IMR-90 (cell line): ENCODE measurements around the gene RANBP10. TPM values are rescaled to one million over a fixed set of nuclear protein-coding genes. Genes with fewer than 3 reads are reported as not detected.

Source experiments
- ATAC-seq: fragments of 200-7000 bp; cut with Tn5 transposase; 2 replicates; pipeline ENCODE4 v1.9.1; 2020; ENCODE audit warnings: low read depth, mild to moderate bottlenecking, moderate library complexity
- BruUV-seq: library from RNA; stranded (reverse); fragments of 400-500 nt; replicated peaks from 2 replicates; lab custom pipeline; 2021; lab: Mats Ljungman, UMichigan
- CTCF ChIA-PET: fragments of 300-600 bp; formaldehyde crosslinking; extraction: SDS; loops from one replicate; lab custom pipeline; 2021; ENCODE audit warnings: antibody characterized with exemption; lab: Yijun Ruan, JAX
- POLR2A ChIA-PET: fragments of 300-600 bp; sonication (Branson Sonifier 250); formaldehyde crosslinking; loops from one replicate; lab custom pipeline; 2022; ENCODE audit warnings: antibody characterized with exemption; ENCODE audit not compliant: unreplicated experiment; lab: Charles Lee
- DNase-seq: peaks from one replicate; pipeline ENCODE4 v3.0.0; 2013
- H2AFZ ChIP-seq: replicated peaks from 2 replicates; pipeline ENCODE3; 2013; ENCODE audit warnings: low read length, mild to moderate bottlenecking; ENCODE audit not compliant: poor library complexity
- H2AK5ac ChIP-seq: 2 replicates; pipeline ENCODE4 v1.6.1; 2013; ENCODE audit warnings: low read depth, low read length, inconsistent platforms
- H2AK9ac ChIP-seq: replicated peaks from 2 replicates; pipeline ENCODE3; 2013; ENCODE audit warnings: mild to moderate bottlenecking, low read depth, low read length, moderate library complexity; ENCODE audit not compliant: poor library complexity
- H2BK120ac ChIP-seq: 2 replicates; pipeline ENCODE4 v1.6.1; 2013; ENCODE audit warnings: low read depth, low read length, inconsistent platforms
- H2BK15ac ChIP-seq: 3 replicates; pipeline ENCODE4 v1.6.1; 2013; ENCODE audit warnings: low read depth, low read length, inconsistent platforms
- H2BK20ac ChIP-seq: 2 replicates; pipeline ENCODE4 v1.6.1; 2013; ENCODE audit warnings: low read depth, mild to moderate bottlenecking, inconsistent platforms, low read length, moderate library complexity
- H2BK5ac ChIP-seq: 2 replicates; pipeline ENCODE4 v1.6.1; 2013; ENCODE audit warnings: mild to moderate bottlenecking, low read depth, low read length, inconsistent platforms; ENCODE audit not compliant: poor library complexity, severe bottlenecking
- H3K14ac ChIP-seq: replicated peaks from 2 replicates; pipeline ENCODE4 v1.6.1; 2013; ENCODE audit warnings: low read depth, low read length, inconsistent platforms
- H3K18ac ChIP-seq: 2 replicates; pipeline ENCODE4 v1.6.1; 2013; ENCODE audit warnings: low read depth, low read length, control low read depth
- H3K23ac ChIP-seq: 2 replicates; pipeline ENCODE4 v1.6.1; 2013; ENCODE audit warnings: low read depth, low read length, inconsistent platforms
- H3K27ac ChIP-seq: 2 replicates; pipeline ENCODE4 v1.5.1; 2013; ENCODE audit warnings: mild to moderate bottlenecking, control low read depth, low read length; ENCODE audit not compliant: insufficient read depth
- H3K27me3 ChIP-seq: 2 replicates; pipeline ENCODE4 v1.6.1; 2013; ENCODE audit warnings: low read length; ENCODE audit not compliant: control insufficient read depth, insufficient read depth
- H3K36me3 ChIP-seq: 2 replicates; pipeline ENCODE4 v1.6.1; 2013; ENCODE audit warnings: low read length, mixed read lengths; ENCODE audit not compliant: control insufficient read depth, insufficient read depth
- H3K4ac ChIP-seq: 2 replicates; pipeline ENCODE4 v1.6.1; 2013; ENCODE audit warnings: low read depth, low read length, inconsistent platforms
- H3K4me1 ChIP-seq: 2 replicates; pipeline ENCODE4 v1.6.1; 2013; ENCODE audit warnings: low read length, mixed read lengths; ENCODE audit not compliant: control insufficient read depth, insufficient read depth
- H3K4me2 ChIP-seq: 2 replicates; pipeline ENCODE4 v1.6.1; 2013; ENCODE audit warnings: low read depth, mild to moderate bottlenecking, control low read depth, low read length, moderate library complexity
- H3K4me3 ChIP-seq: 2 replicates; pipeline ENCODE4 v1.5.1; 2013; ENCODE audit warnings: low read depth, mild to moderate bottlenecking, control low read depth, low read length, moderate library complexity; ENCODE audit not compliant: insufficient read depth
- H3K56ac ChIP-seq: 2 replicates; pipeline ENCODE4 v1.6.1; 2013; ENCODE audit warnings: low read length, inconsistent platforms; ENCODE audit not compliant: insufficient read depth; ENCODE audit errors: extremely low read depth
- H3K79me1 ChIP-seq, 2 experiments: 2 replicates each; pipeline ENCODE4 v1.6.1; 2013; ENCODE audit warnings: low read length in 2 of 2, inconsistent platforms in 1 of 2, low read depth in 1 of 2
- H3K9ac ChIP-seq: 2 replicates; pipeline ENCODE4 v1.6.1; 2013; ENCODE audit warnings: low read depth, low read length, control low read depth
- H3K9me1 ChIP-seq: 2 replicates; pipeline ENCODE4 v1.6.1; 2013; ENCODE audit warnings: low read length, inconsistent platforms; ENCODE audit not compliant: insufficient read depth
- H3K9me3 ChIP-seq: 2 replicates; pipeline ENCODE4 v1.6.1; 2013; ENCODE audit warnings: low read length; ENCODE audit not compliant: control insufficient read depth, insufficient read depth
- H4K20me1 ChIP-seq: 2 replicates; pipeline ENCODE4 v1.6.1; 2013; ENCODE audit warnings: low read length, inconsistent platforms; ENCODE audit not compliant: insufficient read depth
- H4K5ac ChIP-seq: 2 replicates; pipeline ENCODE4 v1.6.1; 2013; ENCODE audit warnings: mild to moderate bottlenecking, low read depth, low read length, control low read depth
- H4K8ac ChIP-seq, 2 experiments: 2 replicates each; pipeline ENCODE4 v1.6.1; 2013; ENCODE audit warnings: low read depth in 2 of 2, low read length in 2 of 2, control low read depth in 1 of 2, inconsistent platforms in 1 of 2
- H4K91ac ChIP-seq: 2 replicates; pipeline ENCODE4 v1.6.1; 2013; ENCODE audit warnings: low read depth, low read length, inconsistent platforms; ENCODE audit not compliant: insufficient read depth
- BHLHE40 ChIP-seq: fragments of 150-350 bp; IDR thresholded peaks from 2 replicates; pipeline ENCODE4 v1.6.1; 2016; ENCODE audit warnings: mild to moderate bottlenecking, low read depth, low read length
- CEBPB ChIP-seq: IDR thresholded peaks from 2 replicates; pipeline ENCODE4 v1.6.1; 2012; ENCODE audit warnings: low read depth, low read length, improper control_type of control experiment
- CHD1 ChIP-seq: IDR thresholded peaks from 2 replicates; pipeline ENCODE4 v1.6.1; 2012; ENCODE audit warnings: low read depth, low read length, improper control_type of control experiment
- FOS ChIP-seq: fragments of 150-350 bp; IDR thresholded peaks from 2 replicates; pipeline ENCODE4 v1.6.1; 2016; ENCODE audit warnings: low read depth, low read length
- MAFK ChIP-seq: IDR thresholded peaks from 2 replicates; pipeline ENCODE4 v1.6.1; 2012; ENCODE audit warnings: low read depth, low read length, improper control_type of control experiment
- MAZ ChIP-seq: IDR thresholded peaks from 2 replicates; pipeline ENCODE4 v1.6.1; 2012; ENCODE audit warnings: low read depth, mild to moderate bottlenecking, low read length, improper control_type of control experiment, moderate library complexity, borderline replicate concordance
- MXI1 ChIP-seq: IDR thresholded peaks from 2 replicates; pipeline ENCODE4 v1.6.1; 2012; ENCODE audit warnings: low read depth, mild to moderate bottlenecking, low read length, moderate library complexity, borderline replicate concordance
- NFE2L2 ChIP-seq: fragments of 150-350 bp; IDR thresholded peaks from 2 replicates; pipeline ENCODE4 v1.6.1; 2016; ENCODE audit warnings: low read depth, mild to moderate bottlenecking, low read length
- POLR2A ChIP-seq: IDR thresholded peaks from 2 replicates; pipeline ENCODE4 v1.6.1; 2012; ENCODE audit warnings: mild to moderate bottlenecking, low read depth, low read length
- RAD21 ChIP-seq: IDR thresholded peaks from 2 replicates; pipeline ENCODE4 v1.6.1; 2012; ENCODE audit warnings: low read length, improper control_type of control experiment
- RCOR1 ChIP-seq: IDR thresholded peaks from 2 replicates; pipeline ENCODE4 v1.6.1; 2012; ENCODE audit warnings: mild to moderate bottlenecking, low read length, improper control_type of control experiment; ENCODE audit not compliant: insufficient replicate concordance
- RFX5 ChIP-seq: IDR thresholded peaks from 2 replicates; pipeline ENCODE4 v1.8.0; 2012; ENCODE audit warnings: low read depth, mild to moderate bottlenecking, low read length, moderate library complexity
- SMC3 ChIP-seq: fragments of 150-350 bp; IDR thresholded peaks from 2 replicates; pipeline ENCODE4 v1.6.1; 2016; ENCODE audit warnings: low read depth, mild to moderate bottlenecking, antibody characterized with exemption, low read length, moderate library complexity
- WGBS, 2 experiments: methylation state at CpG; one replicate each; pipeline versions ENCODE4 v1.1.5 to v1.1.7; 2013; ENCODE audit warnings: missing lambda C conversion rate in 2 of 2; ENCODE audit not compliant: insufficient read length in 1 of 2; ENCODE audit errors: extremely low coverage in 2 of 2; 5-methylcytosine and 5-hydroxymethylcytosine counted together
- dilution Hi-C: fragments of 300-500 bp; cut with HindIII; formaldehyde crosslinking; loops from one replicate; pipeline ENCODE4 v1.14.3; 2018; ENCODE audit warnings: low sequenced_read_pairs; ENCODE audit not compliant: unreplicated experiment
- in situ Hi-C: fragments of 300-500 bp; cut with MboI; formaldehyde crosslinking; loops from 3 replicates; pipeline ENCODE4 v1.14.3; 2019; ENCODE audit warnings: low sequenced_read_pairs, inconsistent platforms, mixed read lengths
- intact Hi-C: fragments of 100-400 bp; cut with micrococcal nuclease; formaldehyde crosslinking; loops from 2 replicates; pipeline ENCODE4 v1.10.0; 2022
- polyA plus RNA-seq, 3 experiments: library from polyadenylated mRNA; depleted of rRNA; stranded (reverse); fragments of >200 nt; gene quantifications; 2 replicates each; pipeline ENCODE4 v1.2.3, GENCODE V29; 2012; ENCODE audit warnings: low replicate concordance in 1 of 3
- total RNA-seq: library from RNA; depleted of rRNA; stranded (reverse); fragments of >200 nt; gene quantifications from 2 replicates; pipeline ENCODE4 v1.2.3, GENCODE V29; 2012
- TF ChIP-seq, protein P1 (sequence below): fragments of 150-350 bp; IDR thresholded peaks from 2 replicates; pipeline ENCODE4 v1.6.1; 2016; ENCODE audit warnings: low read depth, mild to moderate bottlenecking, low read length, moderate library complexity, borderline replicate concordance
- TF ChIP-seq, protein P2 (sequence below): conservative IDR thresholded peaks from 2 replicates; pipeline ENCODE4 v1.5.1; 2012; ENCODE audit warnings: mild to moderate bottlenecking, low read depth, low read length, improper control_type of control experiment

RANBP10 gene
- total and polyA plus RNA-seq, 2 of the 4 experiments (the other 2 are of a cell fraction) = 2.7 to 12.1 TPM

DNA sequence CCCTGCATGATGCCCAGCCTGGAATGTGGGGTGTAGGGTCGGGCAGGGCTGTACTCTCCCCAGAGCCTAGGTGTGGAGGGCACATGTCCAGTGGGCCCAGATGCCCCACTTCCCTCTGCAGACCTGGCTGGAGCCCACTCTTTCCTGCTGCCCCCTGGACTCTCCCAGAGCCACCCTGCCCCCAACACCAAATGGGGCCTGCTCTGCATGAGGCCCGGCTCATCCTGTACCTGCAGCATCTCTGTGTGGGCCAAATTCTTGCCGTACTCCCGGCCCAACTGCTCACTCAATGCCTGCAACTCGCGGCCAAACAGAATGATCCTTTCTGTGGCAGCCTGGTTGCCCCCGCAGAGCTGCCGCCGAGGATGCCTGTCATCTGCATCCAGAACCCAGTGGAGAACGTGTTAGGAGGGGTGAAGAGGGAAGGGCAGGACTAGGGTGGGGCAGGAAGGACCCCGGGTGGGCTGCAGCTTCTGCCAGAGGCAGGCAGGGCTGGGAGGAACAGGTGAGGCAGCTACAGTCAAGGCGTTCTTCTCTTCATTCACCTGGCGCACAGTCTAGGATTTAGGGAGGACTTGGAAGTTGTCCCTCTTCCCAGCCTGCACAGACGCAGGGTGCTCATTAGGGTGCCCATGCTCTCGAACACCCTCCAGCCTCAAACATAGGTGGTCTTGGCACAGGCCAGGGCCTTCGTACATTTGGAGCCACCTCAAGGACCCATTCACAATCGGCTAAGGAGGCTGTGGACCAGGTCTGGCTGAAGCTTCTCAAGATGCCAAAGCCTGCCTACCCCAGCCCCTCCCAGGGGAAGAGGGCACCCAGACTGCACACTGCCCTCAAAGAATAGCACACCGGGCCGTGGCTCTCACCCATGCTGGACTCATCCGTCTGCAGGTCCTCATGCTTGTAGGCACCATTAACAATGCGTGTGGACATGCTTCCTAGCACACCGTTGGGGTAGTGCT is 78.6 kb downstream of the RANBP10 start:
- WGBS, 2 experiments = 98% methylated on average over 10 of the region's 22 CpGs; no CpG with 5 or more reads in 1 of the 2 experiments
- no peak overlapping the region for H3K4ac ChIP-seq
- no peak overlapping the region for H2AK5ac ChIP-seq
- CTCF ChIA-PET = no interaction called here
- no peak overlapping the region for H3K14ac ChIP-seq
- no peaks in the 10 kb centered on the region for H3K27me3 ChIP-seq
- no peak overlapping the region for H2AK9ac ChIP-seq
- no peak overlapping the region for H3K9ac ChIP-seq
- in situ Hi-C loops = no loop called here
- no peak overlapping the region for H3K18ac ChIP-seq
- POLR2A ChIA-PET = no interaction called here
- H4K8ac ChIP-seq = no peak overlapping the region
- H3K56ac ChIP-seq = no peak overlapping the region
- no peak overlapping the region for H3K23ac ChIP-seq
- H3K4me1 ChIP-seq = peaks cover 4% of the 10 kb centered on the region; the same call in 1 of the 2 replicates
- H4K91ac ChIP-seq = no peak overlapping the region
- H3K4me3 ChIP-seq = no peak overlapping the region
- H4K20me1 ChIP-seq = no peaks in the 10 kb centered on the region
- H3K9me3 ChIP-seq = no peaks in the 10 kb centered on the region
- peaks cover 0 to 3% of the 10 kb centered on the region in 2 experiments; a peak in 1 of 4 replicates for H3K79me1 ChIP-seq
- H3K27ac ChIP-seq = no peak overlapping the region
- no peak overlapping the region for H3K4me2 ChIP-seq
- ATAC-seq (no peak), DNase-seq (no peak)
- BruUV-seq = no TSS peak
- no peak overlapping the region for H4K5ac ChIP-seq
- H2BK20ac ChIP-seq = no peak overlapping the region
- H2BK5ac ChIP-seq = no peak overlapping the region
- H3K9me1 ChIP-seq = peaks cover 17% of the 10 kb centered on the region; the same call in 1 of the 2 replicates
- H3K36me3 ChIP-seq = peaks cover 60% of the 10 kb centered on the region
- intact Hi-C loops = no loop called here
- no peak overlapping the region for H2BK15ac ChIP-seq
- dilution Hi-C loops = no loop called here
- no peak overlapping the region for H2AFZ ChIP-seq
- H2BK120ac ChIP-seq = no peak overlapping the region
- TF ChIP-seq MAZ = no peak
- TF ChIP-seq RCOR1 = no peak
- no peak for TF ChIP-seq RAD21
- TF ChIP-seq, protein P1, sequence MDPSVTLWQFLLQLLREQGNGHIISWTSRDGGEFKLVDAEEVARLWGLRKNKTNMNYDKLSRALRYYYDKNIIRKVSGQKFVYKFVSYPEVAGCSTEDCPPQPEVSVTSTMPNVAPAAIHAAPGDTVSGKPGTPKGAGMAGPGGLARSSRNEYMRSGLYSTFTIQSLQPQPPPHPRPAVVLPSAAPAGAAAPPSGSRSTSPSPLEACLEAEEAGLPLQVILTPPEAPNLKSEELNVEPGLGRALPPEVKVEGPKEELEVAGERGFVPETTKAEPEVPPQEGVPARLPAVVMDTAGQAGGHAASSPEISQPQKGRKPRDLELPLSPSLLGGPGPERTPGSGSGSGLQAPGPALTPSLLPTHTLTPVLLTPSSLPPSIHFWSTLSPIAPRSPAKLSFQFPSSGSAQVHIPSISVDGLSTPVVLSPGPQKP = no peak
- no peak for TF ChIP-seq CHD1
- no peak for TF ChIP-seq MXI1
- TF ChIP-seq NFE2L2 = no peak
- no peak for TF ChIP-seq RFX5
- TF ChIP-seq POLR2A = no peak
- TF ChIP-seq, protein P2, sequence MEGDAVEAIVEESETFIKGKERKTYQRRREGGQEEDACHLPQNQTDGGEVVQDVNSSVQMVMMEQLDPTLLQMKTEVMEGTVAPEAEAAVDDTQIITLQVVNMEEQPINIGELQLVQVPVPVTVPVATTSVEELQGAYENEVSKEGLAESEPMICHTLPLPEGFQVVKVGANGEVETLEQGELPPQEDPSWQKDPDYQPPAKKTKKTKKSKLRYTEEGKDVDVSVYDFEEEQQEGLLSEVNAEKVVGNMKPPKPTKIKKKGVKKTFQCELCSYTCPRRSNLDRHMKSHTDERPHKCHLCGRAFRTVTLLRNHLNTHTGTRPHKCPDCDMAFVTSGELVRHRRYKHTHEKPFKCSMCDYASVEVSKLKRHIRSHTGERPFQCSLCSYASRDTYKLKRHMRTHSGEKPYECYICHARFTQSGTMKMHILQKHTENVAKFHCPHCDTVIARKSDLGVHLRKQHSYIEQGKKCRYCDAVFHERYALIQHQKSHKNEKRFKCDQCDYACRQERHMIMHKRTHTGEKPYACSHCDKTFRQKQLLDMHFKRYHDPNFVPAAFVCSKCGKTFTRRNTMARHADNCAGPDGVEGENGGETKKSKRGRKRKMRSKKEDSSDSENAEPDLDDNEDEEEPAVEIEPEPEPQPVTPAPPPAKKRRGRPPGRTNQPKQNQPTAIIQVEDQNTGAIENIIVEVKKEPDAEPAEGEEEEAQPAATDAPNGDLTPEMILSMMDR = no peak
- no peak for TF ChIP-seq BHLHE40
- no peak for TF ChIP-seq CEBPB
- no peak for TF ChIP-seq SMC3
- no peak for TF ChIP-seq MAFK
- no peak for TF ChIP-seq FOS
